Liver (tissue), 3 donors: ENCODE measurements around the gene GLDN.

Source experiments
- HNF4G ChIP-seq: IDR thresholded peaks from 2 replicates; pipeline ENCODE4 v1.6.1; 2016; ENCODE audit warnings: antibody characterized with exemption
- RAD21 ChIP-seq, 2 donors: IDR thresholded peaks; 2 replicates each; pipeline ENCODE4 v1.6.1; 2016; ENCODE audit warnings: antibody characterized with exemption in 2 of 2, mild to moderate bottlenecking in 2 of 2
- RXRA ChIP-seq, 2 donors: IDR thresholded peaks; 2 replicates each; pipeline ENCODE4 v1.6.1; 2017 to 2018; ENCODE audit warnings: antibody characterized with exemption in 2 of 2, mild to moderate bottlenecking in 1 of 2
- SP1 ChIP-seq: IDR thresholded peaks from 2 replicates; pipeline ENCODE4 v1.6.1; 2018; ENCODE audit warnings: antibody characterized with exemption, mild to moderate bottlenecking
- TAF1 ChIP-seq: conservative IDR thresholded peaks from 2 replicates; pipeline ENCODE4 v1.6.1; 2016; ENCODE audit warnings: antibody characterized with exemption, mild to moderate bottlenecking
- YY1 ChIP-seq: IDR thresholded peaks from 2 replicates; pipeline ENCODE4 v1.6.1; 2016; ENCODE audit warnings: antibody characterized with exemption, mild to moderate bottlenecking
- TF ChIP-seq, protein P1 (sequence below): fragments of 150-350 bp; IDR thresholded peaks from 2 replicates; pipeline ENCODE4 v1.5.1; 2017; ENCODE audit warnings: improper control_type of control experiment, low read depth, low read length; ENCODE audit not compliant: missing input control
- TF ChIP-seq, protein P2 (sequence below): IDR thresholded peaks from 2 replicates; pipeline ENCODE4 v1.6.1; 2016; ENCODE audit warnings: antibody characterized with exemption
- TF ChIP-seq, protein P3 (sequence below): IDR thresholded peaks from 2 replicates; pipeline ENCODE4 v1.6.1; 2016; ENCODE audit warnings: antibody characterized with exemption
- donor health status: healthy.
- donor health status: healthy.

DNA sequence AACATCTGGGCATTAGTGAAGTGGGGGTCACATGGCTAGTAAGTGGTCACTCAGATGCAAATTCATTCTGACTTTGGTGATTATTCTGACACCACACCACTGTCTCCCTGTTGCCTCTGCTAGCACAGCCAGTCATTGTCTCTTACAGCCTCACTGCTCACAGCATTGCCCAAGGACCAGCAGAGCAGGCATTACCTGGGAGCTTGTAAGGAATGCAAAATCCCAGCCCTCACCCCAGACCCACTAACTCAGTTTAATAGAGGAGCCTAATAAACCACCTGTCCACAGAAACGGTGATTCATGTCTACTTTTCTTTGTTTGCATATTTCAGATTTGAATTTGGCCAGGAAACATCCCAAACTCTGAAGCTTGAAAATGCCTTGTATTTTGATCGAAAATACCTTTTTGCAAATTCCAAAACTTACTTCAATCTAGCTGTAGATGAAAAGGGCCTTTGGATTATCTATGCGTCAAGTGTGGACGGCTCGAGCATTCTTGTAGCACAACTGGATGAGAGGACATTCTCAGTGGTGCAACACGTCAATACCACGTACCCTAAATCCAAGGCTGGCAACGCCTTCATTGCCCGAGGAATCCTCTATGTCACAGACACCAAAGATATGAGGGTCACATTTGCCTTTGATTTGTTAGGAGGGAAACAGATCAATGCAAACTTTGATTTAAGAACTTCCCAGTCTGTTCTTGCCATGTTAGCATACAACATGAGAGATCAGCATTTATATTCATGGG lies 62.7 kb downstream of the GLDN start:
- TF ChIP-seq, protein P1, sequence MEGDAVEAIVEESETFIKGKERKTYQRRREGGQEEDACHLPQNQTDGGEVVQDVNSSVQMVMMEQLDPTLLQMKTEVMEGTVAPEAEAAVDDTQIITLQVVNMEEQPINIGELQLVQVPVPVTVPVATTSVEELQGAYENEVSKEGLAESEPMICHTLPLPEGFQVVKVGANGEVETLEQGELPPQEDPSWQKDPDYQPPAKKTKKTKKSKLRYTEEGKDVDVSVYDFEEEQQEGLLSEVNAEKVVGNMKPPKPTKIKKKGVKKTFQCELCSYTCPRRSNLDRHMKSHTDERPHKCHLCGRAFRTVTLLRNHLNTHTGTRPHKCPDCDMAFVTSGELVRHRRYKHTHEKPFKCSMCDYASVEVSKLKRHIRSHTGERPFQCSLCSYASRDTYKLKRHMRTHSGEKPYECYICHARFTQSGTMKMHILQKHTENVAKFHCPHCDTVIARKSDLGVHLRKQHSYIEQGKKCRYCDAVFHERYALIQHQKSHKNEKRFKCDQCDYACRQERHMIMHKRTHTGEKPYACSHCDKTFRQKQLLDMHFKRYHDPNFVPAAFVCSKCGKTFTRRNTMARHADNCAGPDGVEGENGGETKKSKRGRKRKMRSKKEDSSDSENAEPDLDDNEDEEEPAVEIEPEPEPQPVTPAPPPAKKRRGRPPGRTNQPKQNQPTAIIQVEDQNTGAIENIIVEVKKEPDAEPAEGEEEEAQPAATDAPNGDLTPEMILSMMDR = no peak
- TF ChIP-seq TAF1 (no peak), YY1 (no peak), SP1 (no peak), RXRA (IDR thresholded peaks at IDR 0.05) (no peak), RAD21 (IDR thresholded peaks at IDR 0.05) (no peak), HNF4G (no peak)
- TF ChIP-seq, protein P2, sequence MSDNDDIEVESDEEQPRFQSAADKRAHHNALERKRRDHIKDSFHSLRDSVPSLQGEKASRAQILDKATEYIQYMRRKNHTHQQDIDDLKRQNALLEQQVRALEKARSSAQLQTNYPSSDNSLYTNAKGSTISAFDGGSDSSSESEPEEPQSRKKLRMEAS = no peak
- TF ChIP-seq, protein P3, sequence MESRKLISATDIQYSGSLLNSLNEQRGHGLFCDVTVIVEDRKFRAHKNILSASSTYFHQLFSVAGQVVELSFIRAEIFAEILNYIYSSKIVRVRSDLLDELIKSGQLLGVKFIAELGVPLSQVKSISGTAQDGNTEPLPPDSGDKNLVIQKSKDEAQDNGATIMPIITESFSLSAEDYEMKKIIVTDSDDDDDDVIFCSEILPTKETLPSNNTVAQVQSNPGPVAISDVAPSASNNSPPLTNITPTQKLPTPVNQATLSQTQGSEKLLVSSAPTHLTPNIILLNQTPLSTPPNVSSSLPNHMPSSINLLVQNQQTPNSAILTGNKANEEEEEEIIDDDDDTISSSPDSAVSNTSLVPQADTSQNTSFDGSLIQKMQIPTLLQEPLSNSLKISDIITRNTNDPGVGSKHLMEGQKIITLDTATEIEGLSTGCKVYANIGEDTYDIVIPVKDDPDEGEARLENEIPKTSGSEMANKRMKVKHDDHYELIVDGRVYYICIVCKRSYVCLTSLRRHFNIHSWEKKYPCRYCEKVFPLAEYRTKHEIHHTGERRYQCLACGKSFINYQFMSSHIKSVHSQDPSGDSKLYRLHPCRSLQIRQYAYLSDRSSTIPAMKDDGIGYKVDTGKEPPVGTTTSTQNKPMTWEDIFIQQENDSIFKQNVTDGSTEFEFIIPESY = no peak
